ENCODE results near the gene MXRA5. TPM values are rescaled to one million over a fixed set of nuclear protein-coding genes. Genes with fewer than 3 reads are reported as not detected.
A peak's percentile ranks its signal among the peaks of the same experiment; 100 is the strongest.

MXRA5 gene, protein sequence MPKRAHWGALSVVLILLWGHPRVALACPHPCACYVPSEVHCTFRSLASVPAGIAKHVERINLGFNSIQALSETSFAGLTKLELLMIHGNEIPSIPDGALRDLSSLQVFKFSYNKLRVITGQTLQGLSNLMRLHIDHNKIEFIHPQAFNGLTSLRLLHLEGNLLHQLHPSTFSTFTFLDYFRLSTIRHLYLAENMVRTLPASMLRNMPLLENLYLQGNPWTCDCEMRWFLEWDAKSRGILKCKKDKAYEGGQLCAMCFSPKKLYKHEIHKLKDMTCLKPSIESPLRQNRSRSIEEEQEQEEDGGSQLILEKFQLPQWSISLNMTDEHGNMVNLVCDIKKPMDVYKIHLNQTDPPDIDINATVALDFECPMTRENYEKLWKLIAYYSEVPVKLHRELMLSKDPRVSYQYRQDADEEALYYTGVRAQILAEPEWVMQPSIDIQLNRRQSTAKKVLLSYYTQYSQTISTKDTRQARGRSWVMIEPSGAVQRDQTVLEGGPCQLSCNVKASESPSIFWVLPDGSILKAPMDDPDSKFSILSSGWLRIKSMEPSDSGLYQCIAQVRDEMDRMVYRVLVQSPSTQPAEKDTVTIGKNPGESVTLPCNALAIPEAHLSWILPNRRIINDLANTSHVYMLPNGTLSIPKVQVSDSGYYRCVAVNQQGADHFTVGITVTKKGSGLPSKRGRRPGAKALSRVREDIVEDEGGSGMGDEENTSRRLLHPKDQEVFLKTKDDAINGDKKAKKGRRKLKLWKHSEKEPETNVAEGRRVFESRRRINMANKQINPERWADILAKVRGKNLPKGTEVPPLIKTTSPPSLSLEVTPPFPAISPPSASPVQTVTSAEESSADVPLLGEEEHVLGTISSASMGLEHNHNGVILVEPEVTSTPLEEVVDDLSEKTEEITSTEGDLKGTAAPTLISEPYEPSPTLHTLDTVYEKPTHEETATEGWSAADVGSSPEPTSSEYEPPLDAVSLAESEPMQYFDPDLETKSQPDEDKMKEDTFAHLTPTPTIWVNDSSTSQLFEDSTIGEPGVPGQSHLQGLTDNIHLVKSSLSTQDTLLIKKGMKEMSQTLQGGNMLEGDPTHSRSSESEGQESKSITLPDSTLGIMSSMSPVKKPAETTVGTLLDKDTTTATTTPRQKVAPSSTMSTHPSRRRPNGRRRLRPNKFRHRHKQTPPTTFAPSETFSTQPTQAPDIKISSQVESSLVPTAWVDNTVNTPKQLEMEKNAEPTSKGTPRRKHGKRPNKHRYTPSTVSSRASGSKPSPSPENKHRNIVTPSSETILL (N-terminal part only)
- total RNA-seq, result 12.2 TPM
- 4.4 TPM for polyA plus RNA-seq (ENCODE audit: insufficient read depth, low read depth, low replicate concordance)
- long read RNA-seq, donor 1, result 0 reads
- long read RNA-seq, donor 2, result 0 reads
- long read RNA-seq, donor 3, result 0 reads
- long read RNA-seq, donor 4, result 0 reads
- long read RNA-seq, donor 5, result 0 reads
- long read RNA-seq, donor 6, result 0 reads
- long read RNA-seq, donor 7, partial matches to known transcripts, result 3 of 8 reads
- long read RNA-seq, donor 7, other reads (novel, unspliced or antisense), result 5 of 8 reads
- long read RNA-seq, donor 8, result 0 reads
- long read RNA-seq, donor 9, result 0 reads
- long read RNA-seq, donor 10, result 0 reads

DNA sequence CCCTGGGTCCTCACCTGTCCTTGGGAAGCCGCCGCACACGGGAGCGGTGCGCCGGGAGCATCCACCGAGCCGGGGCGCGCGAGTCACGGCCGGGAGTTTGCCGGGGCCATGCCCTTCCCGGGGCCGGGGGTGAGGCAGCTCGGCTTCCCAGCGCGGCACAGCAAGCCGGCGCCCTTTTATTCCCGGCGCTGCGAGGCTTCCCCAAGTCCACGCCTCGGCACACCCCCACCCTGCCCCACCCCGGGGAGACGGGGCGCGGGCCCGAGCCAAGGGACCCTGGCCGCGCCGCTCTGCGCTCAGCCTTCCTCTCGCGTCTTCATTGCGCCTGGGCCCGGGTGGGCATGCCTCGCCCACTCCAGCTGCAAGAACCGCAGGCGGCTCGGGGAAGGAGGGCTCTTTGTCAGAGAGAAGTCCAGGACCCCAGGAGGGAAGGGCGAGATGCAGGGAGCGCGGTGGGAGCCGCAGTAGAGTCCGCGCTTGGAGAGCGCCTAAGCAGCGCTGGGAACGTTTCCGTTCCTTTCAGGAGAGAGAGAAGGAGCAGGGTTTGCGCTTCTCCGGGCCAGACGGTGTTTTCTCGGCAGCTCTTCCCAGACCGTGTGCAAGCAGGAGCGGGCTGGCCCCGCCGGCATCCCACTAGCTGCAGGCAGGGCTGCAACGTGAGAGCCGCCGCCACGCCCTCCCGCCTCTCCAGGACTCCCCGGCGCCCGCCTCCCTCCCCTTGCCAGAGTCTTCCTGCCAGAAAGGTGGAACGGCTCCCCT is at the start of gene MXRA5:
MXRA5 (minus strand) TSS at position 152 of the 759 bp plus-strand sequence. CDS start 2,819 bp downstream, outside the sequence.
- no peaks in the 10 kb centered on the region for H3K36me3 ChIP-seq (ENCODE audit: control insufficient read depth in 2 of 3, insufficient read depth in 3 of 3, low read length in 3 of 3)
- H3K27me3 ChIP-seq (ENCODE audit: control insufficient read depth, insufficient read depth, low read length), result peaks cover 2% of the 10 kb centered on the region
- peak within 1 kb of the TSS in 1 of 3 donors; percentile 7 for H3K9ac ChIP-seq (ENCODE audit: low read length in 3 of 3)
- H3K4me1 ChIP-seq (ENCODE audit: control insufficient read depth in 2 of 3, insufficient read depth in 2 of 3, low read depth in 1 of 3, low read length in 3 of 3), result no peaks in the 10 kb centered on the region
- no peaks in the 10 kb centered on the region for H3K9me3 ChIP-seq (ENCODE audit: control insufficient read depth in 2 of 3, insufficient read depth in 1 of 3, low read length in 3 of 3)
- intact Hi-C loops (cut with DNase I), result no loop called here
- peak; percentile 50 to 73 (median 71) for DNase-seq
- peak within 1 kb of the TSS; percentile 43 to 60 for H3K27ac ChIP-seq (ENCODE audit: low read depth in 2 of 2, low read length in 2 of 2)
- TF ChIP-seq CTCF (IDR thresholded peaks at IDR 0.05; ENCODE audit: borderline replicate concordance, extremely low read depth, insufficient read depth), result no peak
- FAIRE-seq, result no peak
- H3K4me3 ChIP-seq (ENCODE audit: low read length in 3 of 3), result peak within 1 kb of the TSS in 2 of 3 donors; percentile 48 to 51

DNA sequence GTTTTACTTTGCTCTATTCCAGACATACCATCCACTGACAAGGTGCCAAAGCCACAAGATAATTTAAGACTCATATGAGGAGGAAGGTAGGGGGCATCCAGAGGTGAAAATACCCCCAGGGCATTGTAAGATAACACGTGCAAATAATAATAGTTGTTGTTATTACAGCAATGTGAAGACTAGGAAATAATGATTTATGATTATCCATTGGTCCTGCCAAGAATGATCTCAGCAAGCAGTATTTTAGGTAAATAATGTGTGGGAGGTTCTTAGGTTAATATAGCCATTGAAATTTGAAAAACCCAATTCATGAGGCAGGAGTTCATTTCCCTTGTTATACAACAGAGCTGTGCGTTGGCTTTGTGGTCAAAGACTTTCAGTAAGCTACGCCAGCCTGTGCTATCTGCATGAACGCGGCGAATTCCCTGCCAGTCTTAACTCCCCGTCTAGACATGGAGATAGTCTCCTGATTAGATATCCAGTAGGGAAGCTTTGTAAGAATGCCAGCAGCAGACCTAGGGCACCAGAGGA is 47.2 kb upstream of the MXRA5 start:
- Histone ChIP-seq H3K36me3 (ENCODE audit: control insufficient read depth in 2 of 3, insufficient read depth in 3 of 3, low read length in 3 of 3) (no peaks in the 10 kb centered on the region), H3K4me1 (ENCODE audit: control insufficient read depth in 2 of 3, insufficient read depth in 2 of 3, low read depth in 1 of 3, low read length in 3 of 3) (no peaks in the 10 kb centered on the region), H3K27ac (ENCODE audit: low read depth in 2 of 2, low read length in 2 of 2) (no peak overlapping the region), H3K4me3 (ENCODE audit: low read length in 3 of 3) (no peak overlapping the region), H3K9me3 (ENCODE audit: control insufficient read depth in 2 of 3, insufficient read depth in 1 of 3, low read length in 3 of 3) (no peaks in the 10 kb centered on the region), H3K27me3 (ENCODE audit: control insufficient read depth, insufficient read depth, low read length) (no peaks in the 10 kb centered on the region), H3K9ac (ENCODE audit: low read length in 3 of 3) (no peak overlapping the region)
- TF ChIP-seq CTCF (IDR thresholded peaks at IDR 0.05; ENCODE audit: borderline replicate concordance, extremely low read depth, insufficient read depth), result no peak
- DNase-seq, result peak in 1 of 5 donors; percentile 9
- intact Hi-C loops (cut with DNase I), result no loop called here
- FAIRE-seq, result no peak
